ENCODE results near the gene CAD.

CAD gene

DNA sequence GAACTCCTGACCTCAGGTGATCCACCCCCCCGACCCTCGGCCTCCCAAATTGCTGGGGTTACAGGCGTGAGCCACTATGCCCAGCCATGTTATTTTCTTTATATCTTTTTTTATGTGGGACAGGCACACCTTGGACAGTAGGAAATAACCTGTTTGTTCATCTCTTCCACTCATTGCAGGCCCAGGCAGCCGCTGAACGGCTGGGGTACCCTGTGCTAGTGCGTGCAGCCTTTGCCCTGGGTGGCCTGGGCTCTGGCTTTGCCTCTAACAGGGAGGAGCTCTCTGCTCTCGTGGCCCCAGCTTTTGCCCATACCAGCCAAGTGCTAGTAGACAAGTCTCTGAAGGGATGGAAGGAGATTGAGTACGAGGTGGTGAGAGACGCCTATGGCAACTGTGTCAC is 8.4 kb downstream of the CAD start:
- no peak for DNase-seq (ENCODE audit: low read depth)

DNA sequence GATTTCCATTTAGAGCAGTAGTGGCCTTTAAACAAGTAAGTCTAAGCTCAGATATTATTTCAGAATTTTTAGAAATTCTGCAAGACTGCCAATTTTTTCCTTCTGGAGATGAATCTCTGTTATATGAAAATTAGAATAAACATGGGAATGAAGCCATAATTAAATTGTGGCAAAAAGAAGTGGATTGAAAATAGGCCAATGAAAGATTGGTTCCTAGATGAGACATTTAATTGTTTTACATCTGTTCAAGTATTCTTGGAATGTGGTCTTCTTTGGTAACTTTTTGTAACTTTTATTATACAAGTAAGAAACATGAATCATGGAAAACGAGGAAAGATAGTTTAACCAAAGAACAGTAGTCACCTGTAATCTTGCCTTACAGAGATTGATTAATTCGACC is 10.3 kb downstream of the CAD start:
- no peak for DNase-seq (ENCODE audit: low read depth)

DNA sequence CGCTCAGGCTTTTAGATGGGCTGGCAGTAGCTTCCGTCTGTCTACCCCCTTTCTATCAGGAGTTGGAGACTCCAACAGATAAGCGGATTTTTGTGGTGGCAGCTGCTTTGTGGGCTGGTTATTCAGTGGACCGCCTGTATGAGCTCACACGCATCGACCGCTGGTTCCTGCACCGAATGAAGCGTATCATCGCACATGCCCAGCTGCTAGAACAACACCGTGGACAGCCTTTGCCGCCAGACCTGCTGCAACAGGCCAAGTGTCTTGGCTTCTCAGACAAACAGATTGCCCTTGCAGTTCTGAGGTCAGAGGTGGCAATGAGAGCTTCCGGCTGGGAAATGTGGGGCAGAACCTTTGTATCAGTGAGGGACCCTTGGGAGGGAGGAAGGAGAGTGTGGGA is 14.8 kb downstream of the CAD start:
- no peak for DNase-seq (ENCODE audit: low read depth)

DNA sequence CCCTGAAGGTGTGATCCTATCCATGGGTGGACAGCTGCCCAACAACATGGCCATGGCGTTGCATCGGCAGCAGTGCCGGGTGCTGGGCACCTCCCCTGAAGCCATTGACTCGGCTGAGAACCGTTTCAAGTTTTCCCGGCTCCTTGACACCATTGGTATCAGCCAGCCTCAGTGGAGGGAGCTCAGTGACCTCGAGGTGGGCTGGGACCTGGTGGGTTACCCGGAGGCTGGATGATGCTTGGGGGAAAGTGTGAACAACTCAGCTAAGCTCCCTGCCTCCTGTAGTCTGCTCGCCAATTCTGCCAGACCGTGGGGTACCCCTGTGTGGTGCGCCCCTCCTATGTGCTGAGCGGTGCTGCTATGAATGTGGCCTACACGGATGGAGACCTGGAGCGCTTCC is 16.2 kb downstream of the CAD start:
- no peak for DNase-seq (ENCODE audit: low read depth)

DNA sequence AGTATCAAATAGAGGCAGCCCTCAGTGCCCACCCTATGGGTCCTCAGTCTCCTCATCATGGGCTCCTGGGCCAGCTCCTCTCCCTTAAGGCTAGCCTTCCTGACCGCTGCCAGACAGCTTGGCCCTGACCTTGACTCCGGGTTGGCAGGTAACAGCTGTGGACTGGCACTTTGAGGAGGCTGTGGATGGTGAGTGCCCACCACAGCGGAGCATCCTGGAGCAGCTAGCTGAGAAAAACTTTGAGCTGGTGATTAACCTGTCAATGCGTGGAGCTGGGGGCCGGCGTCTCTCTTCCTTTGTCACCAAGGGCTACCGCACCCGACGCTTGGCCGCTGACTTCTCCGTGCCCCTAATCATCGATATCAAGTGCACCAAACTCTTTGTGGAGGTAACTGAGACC is 19.0 kb downstream of the CAD start:
- no peak for DNase-seq (ENCODE audit: low read depth)

DNA sequence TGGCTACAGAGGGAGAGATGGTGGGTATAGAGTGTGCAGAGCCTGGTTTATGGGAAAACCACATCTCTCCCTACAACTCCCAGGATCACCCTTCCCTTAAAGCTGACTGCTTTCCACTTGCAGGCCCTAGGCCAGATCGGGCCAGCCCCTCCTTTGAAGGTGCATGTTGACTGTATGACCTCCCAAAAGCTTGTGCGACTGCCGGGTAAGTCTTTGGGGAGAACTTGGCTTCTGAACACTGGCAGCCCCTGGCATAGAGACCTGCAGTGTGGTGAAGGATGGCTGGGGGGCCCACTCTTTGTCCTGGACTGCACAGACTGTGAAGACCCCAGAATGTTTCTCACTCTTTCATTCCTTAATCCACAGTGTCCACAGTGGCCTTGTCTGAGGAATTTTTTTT is 19.5 kb downstream of the CAD start:
- no peak for DNase-seq (ENCODE audit: low read depth)

DNA sequence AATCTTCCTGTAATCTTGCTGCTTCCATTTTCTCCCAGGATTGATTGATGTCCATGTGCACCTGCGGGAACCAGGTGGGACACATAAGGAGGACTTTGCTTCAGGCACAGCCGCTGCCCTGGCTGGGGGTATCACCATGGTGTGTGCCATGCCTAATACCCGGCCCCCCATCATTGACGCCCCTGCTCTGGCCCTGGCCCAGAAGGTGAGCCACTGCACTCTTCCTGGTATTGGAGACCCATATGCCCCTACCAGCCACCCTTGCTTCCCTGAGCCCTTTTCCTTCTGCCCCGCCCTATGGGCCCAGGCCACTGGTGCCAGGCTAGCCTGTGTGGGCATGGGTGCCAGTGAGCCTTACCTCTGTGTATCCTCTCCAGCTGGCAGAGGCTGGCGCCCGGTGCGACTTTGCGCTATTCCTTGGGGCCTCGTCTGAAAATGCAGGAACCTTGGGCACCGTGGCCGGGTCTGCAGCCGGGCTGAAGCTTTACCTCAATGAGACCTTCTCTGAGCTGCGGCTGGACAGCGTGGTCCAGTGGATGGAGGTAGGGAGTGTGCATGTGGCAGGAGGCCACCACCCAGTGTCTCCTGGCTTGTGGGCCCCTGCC is 20.3 kb downstream of the CAD start:
- no peak for DNase-seq (ENCODE audit: low read depth)

DNA sequence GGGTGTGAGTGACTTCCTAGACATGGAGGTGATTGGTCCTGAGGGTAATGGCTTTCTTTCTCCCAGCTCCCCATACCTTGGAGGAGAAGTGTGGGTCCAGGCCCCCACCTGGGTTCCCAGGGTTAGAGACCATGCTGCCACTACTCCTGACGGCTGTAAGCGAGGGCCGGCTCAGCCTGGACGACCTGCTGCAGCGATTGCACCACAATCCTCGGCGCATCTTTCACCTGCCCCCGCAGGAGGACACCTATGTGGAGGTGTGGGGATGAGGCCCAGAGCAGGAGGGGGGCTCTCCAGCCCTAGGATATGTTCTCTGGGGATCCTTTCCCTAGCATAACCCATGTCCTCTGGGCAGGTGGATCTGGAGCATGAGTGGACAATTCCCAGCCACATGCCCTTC is 21.8 kb downstream of the CAD start:
- no peak for DNase-seq (ENCODE audit: low read depth)

DNA sequence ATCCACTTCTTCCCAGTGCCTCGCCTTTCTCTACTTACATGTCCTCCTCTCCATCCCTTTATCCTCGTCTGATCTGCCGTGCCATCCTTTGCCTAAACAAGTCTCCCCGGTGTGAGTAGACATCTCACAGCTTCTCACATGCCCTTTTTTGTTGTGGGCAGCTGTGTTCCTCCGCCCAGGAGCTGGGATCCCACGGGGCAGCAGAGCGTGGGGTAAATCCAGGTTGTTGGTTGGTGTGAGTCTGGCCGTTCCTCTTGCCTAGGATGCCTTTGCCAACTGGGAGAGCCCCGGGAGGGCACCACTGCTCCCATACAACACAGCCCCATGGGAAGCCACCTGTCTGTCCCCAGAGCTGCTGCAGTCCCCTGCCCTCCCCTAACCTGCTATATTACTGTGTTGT is 23.2 kb downstream of the CAD start:
- no peak for DNase-seq (ENCODE audit: low read depth)

DNA sequence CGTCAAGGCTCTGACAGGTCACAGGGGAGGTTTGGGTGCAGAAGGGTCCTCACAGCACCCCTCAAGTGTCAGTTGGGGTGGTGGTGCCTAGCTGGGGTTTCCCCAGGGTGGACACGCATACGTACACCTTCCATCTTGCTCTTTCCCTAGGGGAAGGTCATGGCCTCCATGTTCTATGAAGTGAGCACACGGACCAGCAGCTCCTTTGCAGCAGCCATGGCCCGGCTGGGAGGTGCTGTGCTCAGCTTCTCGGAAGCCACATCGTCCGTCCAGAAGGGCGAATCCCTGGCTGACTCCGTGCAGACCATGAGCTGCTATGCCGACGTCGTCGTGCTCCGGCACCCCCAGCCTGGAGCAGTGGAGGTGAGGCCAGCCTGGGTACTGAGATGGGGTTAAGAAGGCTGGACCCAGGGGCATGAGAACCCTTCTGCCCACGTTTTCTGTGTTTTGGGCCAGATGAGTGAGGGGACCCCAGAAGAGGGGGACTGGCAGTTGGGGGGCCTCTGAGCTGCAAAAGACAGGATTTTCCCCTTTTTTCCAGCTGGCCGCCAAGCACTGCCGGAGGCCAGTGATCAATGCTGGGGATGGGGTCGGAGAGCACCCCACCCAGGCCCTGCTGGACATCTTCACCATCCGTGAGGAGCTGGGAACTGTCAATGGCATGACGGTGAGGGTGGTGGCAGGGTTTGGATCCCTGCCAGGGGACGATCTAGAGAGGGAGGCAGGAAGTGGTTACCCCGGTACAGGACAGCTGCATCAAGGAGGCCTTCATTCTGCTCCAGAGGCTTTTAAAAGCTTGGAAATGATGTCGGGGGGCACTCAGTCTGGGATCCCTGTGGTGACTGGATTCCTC is 24.8 kb downstream of the CAD start:
- no peak for DNase-seq (ENCODE audit: low read depth)

DNA sequence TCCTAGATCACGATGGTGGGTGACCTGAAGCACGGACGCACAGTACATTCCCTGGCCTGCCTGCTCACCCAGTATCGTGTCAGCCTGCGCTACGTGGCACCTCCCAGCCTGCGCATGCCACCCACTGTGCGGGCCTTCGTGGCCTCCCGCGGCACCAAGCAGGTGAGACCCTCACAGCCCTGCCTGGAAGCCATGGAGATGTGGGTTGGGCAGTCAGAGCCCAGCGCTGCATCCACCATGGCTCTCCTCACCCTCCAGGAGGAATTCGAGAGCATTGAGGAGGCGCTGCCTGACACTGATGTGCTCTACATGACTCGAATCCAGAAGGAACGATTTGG is 25.4 kb downstream of the CAD start:
- DNase-seq (ENCODE audit: low read depth), result no peak

DNA sequence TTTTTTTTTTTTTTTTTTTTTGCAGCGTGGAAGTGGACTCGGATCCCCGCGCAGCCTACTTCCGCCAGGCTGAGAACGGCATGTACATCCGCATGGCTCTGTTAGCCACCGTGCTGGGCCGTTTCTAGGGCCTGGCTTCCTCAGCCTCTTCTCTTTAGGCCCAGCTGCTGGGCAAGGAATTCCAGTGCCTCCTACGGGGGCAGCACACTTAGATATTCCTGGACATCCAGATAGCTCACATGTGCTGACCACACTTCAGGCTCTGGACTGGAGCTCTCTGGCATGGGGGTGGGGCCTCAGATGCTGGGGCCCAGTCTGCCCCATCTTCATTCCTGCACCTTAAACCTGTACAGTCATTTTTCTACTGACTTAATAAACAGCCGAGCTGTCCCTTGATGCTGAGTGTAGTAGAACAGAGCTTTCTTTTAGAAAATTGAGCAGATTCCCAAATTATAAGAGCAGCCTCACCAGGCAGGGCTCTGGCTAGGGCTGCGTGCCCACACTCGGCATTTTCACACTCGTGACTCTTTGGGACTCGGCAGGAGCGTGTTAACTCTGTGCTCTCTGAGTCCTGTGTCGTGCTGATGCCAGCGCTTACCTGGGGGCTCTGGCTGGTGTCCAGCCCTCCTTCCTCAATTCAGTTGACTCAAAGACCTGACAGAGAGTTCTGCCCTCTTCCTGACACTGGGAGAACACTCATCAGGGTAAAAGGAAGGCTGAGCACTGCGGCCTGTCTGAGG is 26.4 kb downstream of the CAD start:
- no peak for DNase-seq (ENCODE audit: low read depth)

DNA sequence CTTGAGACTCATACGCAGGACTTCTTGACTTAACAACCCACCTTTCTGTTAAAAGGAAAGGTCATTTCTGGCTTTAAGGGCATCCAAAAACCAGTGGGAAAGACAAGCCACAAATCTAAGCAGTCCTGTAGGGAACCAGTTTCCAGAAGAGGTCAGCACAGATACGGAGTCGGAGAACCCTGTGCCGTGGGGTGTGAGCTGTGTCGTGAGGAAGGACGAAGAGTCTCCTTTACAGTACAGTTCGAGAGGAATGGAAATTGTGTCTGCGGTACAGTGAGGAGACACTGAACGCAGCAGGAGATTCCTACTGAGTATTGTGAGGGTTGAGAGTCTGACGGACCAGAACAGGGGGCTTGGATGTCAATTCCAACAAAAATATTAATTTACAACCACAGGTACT is 27.9 kb downstream of the CAD start:
- DNase-seq (ENCODE audit: low read depth), result no peak

DNA sequence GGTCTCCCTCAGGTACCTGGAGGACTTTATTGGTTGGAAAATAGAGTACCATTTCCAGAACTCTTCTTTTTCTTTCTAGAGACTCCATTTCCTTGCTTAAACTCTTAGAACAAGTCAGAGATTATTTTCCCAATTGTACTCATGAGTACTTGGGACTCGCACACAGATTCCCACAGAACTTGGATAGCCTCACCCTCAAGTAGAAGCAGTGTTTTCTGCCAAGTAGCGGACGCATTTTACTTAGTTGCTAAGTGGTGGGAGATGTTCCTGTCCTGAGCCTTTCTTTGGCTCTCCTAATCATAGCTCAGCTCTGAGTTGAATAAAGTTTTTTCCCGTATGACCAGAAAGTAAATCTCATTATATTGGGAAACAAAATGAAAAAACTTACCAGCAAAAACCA is 28.5 kb downstream of the CAD start:
- no peak for DNase-seq (ENCODE audit: low read depth)

DNA sequence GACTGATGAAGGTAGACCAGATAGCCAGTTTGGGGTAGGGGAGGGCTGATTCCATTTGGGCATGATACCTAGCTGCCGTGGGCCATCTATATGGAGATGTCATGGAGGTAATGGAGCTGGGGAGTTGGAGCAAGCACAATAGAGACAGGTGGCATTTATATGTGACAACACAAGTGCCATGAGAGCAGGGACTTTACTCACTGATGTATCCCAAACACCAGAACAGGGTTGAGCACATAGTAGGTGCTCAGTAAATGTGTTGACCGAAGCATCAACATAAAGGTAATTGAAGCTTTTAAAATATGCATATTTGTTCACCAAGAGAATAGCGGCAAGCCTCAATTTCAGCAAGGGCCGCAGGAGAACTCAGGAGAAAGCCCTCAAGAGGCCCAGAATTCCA is 30.7 kb downstream of the CAD start:
- no peak for DNase-seq (ENCODE audit: low read depth)

DNA sequence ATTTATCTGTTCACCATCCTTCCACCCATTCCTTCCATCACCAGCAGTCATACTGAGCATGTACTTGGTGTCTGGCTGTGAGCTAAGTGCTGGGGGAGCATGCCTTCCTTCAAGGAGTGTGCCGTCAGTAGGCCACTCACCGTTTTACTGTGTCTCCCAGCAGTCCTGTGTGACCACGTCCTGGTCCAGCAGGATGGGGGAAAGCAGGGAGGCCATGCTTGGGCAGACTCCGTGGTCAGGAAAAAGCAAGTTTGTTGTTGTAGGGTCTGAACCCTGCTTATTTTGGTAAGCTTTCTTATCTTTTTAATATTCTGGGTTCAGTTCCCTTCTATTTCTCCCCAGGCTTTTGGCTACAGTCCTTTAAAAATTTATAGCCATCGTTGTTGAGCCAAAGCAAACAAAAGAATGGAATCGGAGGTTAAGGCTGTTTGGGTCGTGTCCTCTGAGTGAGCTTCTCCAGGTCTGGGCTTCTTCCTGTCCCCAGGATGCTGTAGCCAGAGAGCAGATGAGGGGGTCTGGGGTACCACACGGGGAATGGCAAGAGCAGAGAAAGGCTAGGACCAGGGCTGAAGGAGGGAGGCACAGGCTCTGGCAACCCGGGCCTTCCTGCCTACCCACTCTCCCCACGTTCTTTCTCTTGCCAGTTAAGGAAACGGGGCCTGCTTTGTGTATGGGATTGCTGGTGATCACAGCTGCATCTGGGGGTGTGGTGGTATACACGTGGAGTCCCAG is 32.2 kb downstream of the CAD start:
- no peak for DNase-seq (ENCODE audit: low read depth)

DNA sequence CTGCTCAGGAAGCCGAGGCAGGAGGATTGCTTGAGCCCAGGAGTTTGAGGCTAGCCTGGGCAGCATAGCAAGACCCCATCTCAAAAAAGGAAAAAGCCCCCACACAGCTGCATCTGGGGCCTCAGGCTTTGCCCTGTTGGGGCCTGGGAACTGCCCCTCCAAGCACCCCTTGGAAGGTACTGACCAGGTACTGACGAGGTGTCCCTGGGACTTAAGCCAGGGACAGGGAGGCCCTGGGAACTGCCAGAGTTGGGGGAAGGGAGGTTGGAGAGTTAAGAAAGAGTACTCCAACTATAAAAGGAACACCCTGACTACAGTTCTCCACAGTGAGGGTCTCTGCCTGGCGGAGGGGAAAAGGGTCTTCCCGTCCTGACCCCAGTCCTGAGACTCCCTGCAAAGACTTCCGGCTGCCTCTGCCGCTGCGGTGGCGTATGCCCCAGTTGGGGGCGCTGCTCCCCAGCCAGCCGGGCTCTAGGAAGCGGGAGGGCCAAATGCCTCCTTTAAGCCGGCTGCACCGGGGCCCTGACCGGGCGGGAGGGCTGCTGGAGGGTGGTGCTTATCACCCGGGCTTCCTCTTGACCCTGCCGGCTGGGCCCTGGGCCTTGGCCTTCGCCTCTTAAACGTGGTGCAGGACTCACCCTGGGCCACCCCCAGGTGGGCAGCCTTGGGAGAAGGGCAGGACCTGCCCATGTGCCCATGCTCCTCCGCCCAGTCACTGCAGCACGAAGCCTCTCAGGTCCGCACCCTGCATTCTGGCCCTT is 32.9 kb downstream of the CAD start:
- DNase-seq (ENCODE audit: low read depth), result peak; percentile 28

DNA sequence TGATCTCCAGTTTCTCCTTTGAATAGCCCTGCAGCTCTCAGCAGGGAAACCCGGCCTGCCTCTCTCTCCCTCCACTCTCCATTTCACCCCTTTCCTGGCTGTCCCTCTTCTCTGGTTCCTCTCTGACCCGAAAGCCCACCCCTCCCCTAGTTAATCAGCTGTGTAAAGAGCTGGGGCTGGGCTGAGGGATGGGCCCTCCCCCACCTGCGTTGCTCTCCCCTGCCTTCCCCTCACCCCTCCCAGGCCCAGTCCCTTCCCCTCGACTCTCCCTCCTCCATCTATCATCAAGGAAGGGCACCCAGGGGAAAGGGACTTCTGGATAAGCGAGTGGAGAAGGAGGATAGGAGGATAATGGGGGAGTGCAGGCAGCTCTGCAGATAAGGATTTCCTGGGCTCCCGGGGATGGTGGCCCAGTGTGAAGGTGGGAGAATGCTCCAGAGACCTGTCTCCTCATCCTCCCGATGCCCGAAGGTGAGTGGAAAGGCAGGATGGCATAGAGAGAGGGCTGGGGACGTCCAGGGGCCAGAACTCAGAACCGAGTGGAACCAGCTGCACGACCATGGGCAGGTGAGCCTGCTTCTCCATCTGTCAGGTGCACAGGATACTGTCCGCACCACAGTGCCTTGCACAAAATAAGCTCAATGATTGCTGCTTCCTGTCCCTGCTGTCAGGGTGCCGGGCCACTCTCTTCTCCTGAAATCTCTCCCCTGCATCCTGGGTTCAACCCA is 33.6 kb downstream of the CAD start:
- DNase-seq (ENCODE audit: low read depth), result no peak

DNA sequence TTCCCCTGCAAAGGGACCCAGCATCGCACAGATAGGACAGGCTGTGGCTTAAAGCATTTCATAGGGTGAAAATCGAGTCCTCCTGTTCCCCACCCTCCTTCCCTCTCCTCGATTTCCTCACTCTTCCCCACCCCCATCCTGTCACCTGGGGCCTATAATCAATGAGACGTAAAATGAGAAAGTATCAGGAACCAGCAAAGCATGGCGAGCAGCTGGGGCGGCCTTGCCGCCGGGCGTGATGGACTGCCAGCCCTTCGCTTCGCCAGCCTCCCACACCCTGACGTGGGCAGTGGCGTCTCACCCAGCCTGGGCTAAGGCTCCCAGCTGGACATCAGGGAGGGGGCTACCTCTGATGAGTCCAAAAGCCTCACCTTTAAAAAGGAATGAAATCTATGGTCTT is 34.6 kb downstream of the CAD start:
- DNase-seq (ENCODE audit: low read depth), result no peak

DNA sequence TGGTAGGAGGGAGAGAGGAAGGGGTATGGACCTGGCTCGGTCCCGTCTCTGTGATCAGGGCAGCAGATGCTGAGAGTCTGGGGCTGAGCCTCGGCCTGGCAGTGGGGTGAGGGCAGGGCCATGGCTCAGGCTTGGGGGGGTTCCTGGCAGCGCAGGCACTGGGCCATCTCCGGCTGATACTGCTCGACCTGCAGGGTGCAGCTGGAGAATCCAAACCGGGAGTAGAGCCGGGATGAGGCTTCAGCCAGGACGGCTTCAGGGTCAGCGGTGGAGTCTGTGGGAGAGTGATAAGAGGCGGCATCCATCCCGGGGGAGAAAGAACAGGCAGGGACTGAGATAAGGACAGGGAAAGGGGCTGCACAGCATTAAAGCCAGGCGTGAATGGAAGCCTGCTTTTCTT is 38.0 kb downstream of the CAD start:
- DNase-seq (ENCODE audit: low read depth), result no peak

DNA sequence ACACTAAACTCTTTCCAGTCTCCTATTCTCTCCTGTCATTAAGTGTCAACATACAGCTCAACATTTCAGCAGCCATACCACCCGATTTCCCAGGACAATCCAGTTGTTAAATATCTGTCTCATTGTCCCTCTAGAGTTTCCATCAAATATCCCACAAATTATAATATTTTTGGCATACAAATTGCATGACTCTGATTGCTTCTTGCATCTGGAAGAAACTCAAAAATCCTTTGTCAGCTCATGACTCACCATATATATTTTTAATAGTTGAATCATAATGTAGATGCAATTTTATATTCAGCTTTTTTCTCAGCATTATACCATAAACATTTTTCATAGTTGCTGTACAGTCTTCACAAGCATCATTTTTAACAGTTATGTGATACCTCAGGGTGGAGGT is 38.5 kb downstream of the CAD start:
- no peak for DNase-seq (ENCODE audit: low read depth)
